ENCODE measurements around the gene NR3C1. TPM values are rescaled to one million over a fixed set of nuclear protein-coding genes. Genes with fewer than 3 reads are reported as not detected.

The NR3C1 gene
- polyA plus RNA-seq, 1 donor (not counting 4 experiments of a cell fraction or from before 2014, with no cell fraction given), result 30.7 TPM

DNA sequence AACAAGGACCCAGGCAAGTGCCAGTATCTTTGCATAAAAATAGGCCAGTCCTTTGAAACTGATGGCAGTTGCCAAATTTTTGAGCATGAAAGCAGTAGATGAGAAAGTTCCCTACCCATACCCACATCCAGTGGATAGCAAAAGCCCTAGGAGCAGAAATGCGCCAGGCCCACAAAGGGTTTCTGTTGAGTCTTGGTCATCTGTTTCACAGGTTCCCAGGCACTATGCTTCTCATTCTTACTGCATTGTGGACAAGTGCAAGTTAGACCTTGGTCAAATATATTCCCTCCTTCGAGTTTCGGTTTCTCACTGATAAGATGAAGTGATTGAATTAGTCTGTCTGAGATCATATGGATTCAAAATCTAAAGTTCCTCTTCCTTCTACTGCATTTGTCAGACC lies 152.3 kb downstream of the NR3C1 start:
- Histone ChIP-seq H3K27me3 (ENCODE audit: control insufficient read depth, extremely low read depth, insufficient read depth, low read length) (no peaks in the 10 kb centered on the region), H3K9me1 (ENCODE audit: control insufficient read depth, extremely low read depth, insufficient read depth, low read length) (no peaks in the 10 kb centered on the region), H4K20me1 (ENCODE audit: control insufficient read depth, extremely low read depth, insufficient read depth, low read length) (no peaks in the 10 kb centered on the region), H2AFZ (ENCODE audit: control insufficient read depth, low read length) (no peak overlapping the region), H3K79me2 (ENCODE audit: control insufficient read depth, insufficient read depth, low read length) (no peaks in the 10 kb centered on the region), H3K4me3 (ENCODE audit: control insufficient read depth in 2 of 3, extremely low read depth in 1 of 3, insufficient read depth in 2 of 3, low read depth in 1 of 3, low read length in 3 of 3) (no peak overlapping the region), H3K4me1 (ENCODE audit: control insufficient read depth, extremely low read depth, insufficient read depth, low read length) (peaks cover 26% of the 10 kb centered on the region), H3K9ac (ENCODE audit: control insufficient read depth, extremely low read depth, insufficient read depth, low read length) (no peak overlapping the region), H3K9me3 (ENCODE audit: control insufficient read depth, low read depth, low read length) (no peaks in the 10 kb centered on the region), H3K36me3 (ENCODE audit: control insufficient read depth in 2 of 2, extremely low read depth in 1 of 2, insufficient read depth in 2 of 2, low read length in 2 of 2) (no peaks in the 10 kb centered on the region), H3K27ac (ENCODE audit: control insufficient read depth, insufficient read depth, low read length) (no peak overlapping the region), H3K4me2 (ENCODE audit: control insufficient read depth, extremely low read depth, insufficient read depth, low read depth, low read length) (no peak overlapping the region)
- dilution Hi-C loops (cut with MboI; ENCODE audit: extremely low pct_ligation_motif_present, low sequenced_read_pairs), result no loop called here
- FAIRE-seq (no peak), DNase-seq (ENCODE audit: low read depth, low spot score) (no peak)
- TF ChIP-seq, protein P1, sequence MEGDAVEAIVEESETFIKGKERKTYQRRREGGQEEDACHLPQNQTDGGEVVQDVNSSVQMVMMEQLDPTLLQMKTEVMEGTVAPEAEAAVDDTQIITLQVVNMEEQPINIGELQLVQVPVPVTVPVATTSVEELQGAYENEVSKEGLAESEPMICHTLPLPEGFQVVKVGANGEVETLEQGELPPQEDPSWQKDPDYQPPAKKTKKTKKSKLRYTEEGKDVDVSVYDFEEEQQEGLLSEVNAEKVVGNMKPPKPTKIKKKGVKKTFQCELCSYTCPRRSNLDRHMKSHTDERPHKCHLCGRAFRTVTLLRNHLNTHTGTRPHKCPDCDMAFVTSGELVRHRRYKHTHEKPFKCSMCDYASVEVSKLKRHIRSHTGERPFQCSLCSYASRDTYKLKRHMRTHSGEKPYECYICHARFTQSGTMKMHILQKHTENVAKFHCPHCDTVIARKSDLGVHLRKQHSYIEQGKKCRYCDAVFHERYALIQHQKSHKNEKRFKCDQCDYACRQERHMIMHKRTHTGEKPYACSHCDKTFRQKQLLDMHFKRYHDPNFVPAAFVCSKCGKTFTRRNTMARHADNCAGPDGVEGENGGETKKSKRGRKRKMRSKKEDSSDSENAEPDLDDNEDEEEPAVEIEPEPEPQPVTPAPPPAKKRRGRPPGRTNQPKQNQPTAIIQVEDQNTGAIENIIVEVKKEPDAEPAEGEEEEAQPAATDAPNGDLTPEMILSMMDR (optimal IDR thresholded peaks at IDR 0.05 in 1 of 3, IDR thresholded peaks at IDR 0.05 in 1 of 3, conservative IDR thresholded peaks at IDR 0.05 in 1 of 3; ENCODE audit: extremely low read depth in 1 of 3, insufficient read depth in 2 of 3, low read length in 3 of 3), result no peak
- no peak for TF ChIP-seq EZH2 (IDR thresholded peaks at IDR 0.05; ENCODE audit: low read length)

DNA sequence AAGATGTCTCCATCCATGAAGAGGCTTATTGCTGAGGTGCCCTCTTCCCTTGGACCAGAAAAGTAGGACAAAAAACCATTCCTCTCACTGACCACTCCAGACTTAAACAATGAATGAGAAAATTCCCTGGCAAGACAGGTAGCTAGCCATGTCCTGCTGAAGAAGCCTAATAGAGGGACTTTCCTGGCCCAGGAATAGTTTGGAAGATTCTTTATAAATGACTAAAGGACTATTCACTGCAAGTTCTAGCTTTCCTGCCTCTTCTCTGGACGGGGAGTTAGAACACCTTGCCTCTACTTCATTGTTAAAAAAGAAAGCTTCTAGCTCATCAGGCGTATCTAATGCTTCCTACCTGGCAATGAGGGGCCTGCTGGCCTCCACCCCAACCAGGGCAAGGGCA lies 153.6 kb downstream of the NR3C1 start:
- no peaks in the 10 kb centered on the region for H3K36me3 ChIP-seq (ENCODE audit: control insufficient read depth in 2 of 2, extremely low read depth in 1 of 2, insufficient read depth in 2 of 2, low read length in 2 of 2)
- H3K27ac ChIP-seq (ENCODE audit: control insufficient read depth, insufficient read depth, low read length), result peak overlapping the region; percentile 50
- no peak for FAIRE-seq
- H3K79me2 ChIP-seq (ENCODE audit: control insufficient read depth, insufficient read depth, low read length), result no peaks in the 10 kb centered on the region
- H3K4me2 ChIP-seq (ENCODE audit: control insufficient read depth, extremely low read depth, insufficient read depth, low read depth, low read length), result peak overlapping the region; percentile 1
- H3K4me1 ChIP-seq (ENCODE audit: control insufficient read depth, extremely low read depth, insufficient read depth, low read length), result peaks cover 39% of the 10 kb centered on the region
- H3K9me3 ChIP-seq (ENCODE audit: control insufficient read depth, low read depth, low read length), result no peaks in the 10 kb centered on the region
- TF ChIP-seq EZH2 (IDR thresholded peaks at IDR 0.05; ENCODE audit: low read length), result no peak
- TF ChIP-seq, protein P1 (optimal IDR thresholded peaks at IDR 0.05 in 1 of 3, IDR thresholded peaks at IDR 0.05 in 1 of 3, conservative IDR thresholded peaks at IDR 0.05 in 1 of 3; ENCODE audit: extremely low read depth in 1 of 3, insufficient read depth in 2 of 3, low read length in 3 of 3), result no peak
- no peak overlapping the region for H2AFZ ChIP-seq (ENCODE audit: control insufficient read depth, low read length)
- no peaks in the 10 kb centered on the region for H3K9me1 ChIP-seq (ENCODE audit: control insufficient read depth, extremely low read depth, insufficient read depth, low read length)
- H3K4me3 ChIP-seq (ENCODE audit: control insufficient read depth in 2 of 3, extremely low read depth in 1 of 3, insufficient read depth in 2 of 3, low read depth in 1 of 3, low read length in 3 of 3), result no peak overlapping the region
- dilution Hi-C loops (cut with MboI; ENCODE audit: extremely low pct_ligation_motif_present, low sequenced_read_pairs), result no loop called here
- H4K20me1 ChIP-seq (ENCODE audit: control insufficient read depth, extremely low read depth, insufficient read depth, low read length), result no peaks in the 10 kb centered on the region
- no peak for DNase-seq (ENCODE audit: low read depth, low spot score)
- H3K9ac ChIP-seq (ENCODE audit: control insufficient read depth, extremely low read depth, insufficient read depth, low read length), result no peak overlapping the region
- H3K27me3 ChIP-seq (ENCODE audit: control insufficient read depth, extremely low read depth, insufficient read depth, low read length), result no peaks in the 10 kb centered on the region

All from keratinocyte (primary cell).